ENCODE data around the gene TMEM242. TPM values are rescaled to one million over a fixed set of nuclear protein-coding genes. Genes with fewer than 3 reads are reported as not detected.

The TMEM242 gene
- 6.1 TPM for polyA plus RNA-seq (2013, experiment 1 of 2)
- 6.6 TPM for polyA plus RNA-seq (2013, experiment 2 of 2)

GRCh38 chr6:157323255-157323965 is at the start of gene TMEM242:
TSS of gene TMEM242 (minus strand) at chr6:157323519. CDS start at chr6:157323499, 20 bp downstream.
- H4K8ac ChIP-seq (ENCODE audit: low read length), result peak within 1 kb of the TSS; percentile 79
- H3K14ac ChIP-seq (ENCODE audit: low read length in 2 of 2), result no peak within 1 kb of the TSS
- peak; percentile 96 for DNase-seq
- H3K9ac ChIP-seq (ENCODE audit: low read length), result peak within 1 kb of the TSS; percentile 96
- H2BK5ac ChIP-seq (ENCODE audit: low read depth, low read length, poor library complexity, severe bottlenecking), result peak within 1 kb of the TSS; percentile 1
- H2AFZ ChIP-seq (ENCODE audit: low read depth, low read length), result peak within 1 kb of the TSS; percentile 80
- H3K27me3 ChIP-seq (ENCODE audit: control insufficient read depth in 1 of 2, insufficient read depth in 1 of 2, low read length in 2 of 2), result peaks cover 6 to 11% of the 10 kb centered on the region in 2 experiments
- peak within 1 kb of the TSS; percentile 72 to 79 for H3K18ac ChIP-seq (ENCODE audit: low read depth in 1 of 2, low read length in 2 of 2)
- under 1% methylated on average over 42 of the region's 42 CpGs for WGBS
- peak within 1 kb of the TSS in 1 of 2 experiments; percentile 21 for H2BK12ac ChIP-seq (ENCODE audit: low read length in 2 of 2)
- H3K4ac ChIP-seq (ENCODE audit: low read depth in 1 of 2, low read length in 2 of 2), result peak within 1 kb of the TSS; percentile 46 to 65
- peak within 1 kb of the TSS; percentile 82 for H3K4me2 ChIP-seq (ENCODE audit: low read length, poor library complexity, severe bottlenecking)
- H2BK120ac ChIP-seq (ENCODE audit: low read depth, low read length), result no peak within 1 kb of the TSS
- H3K4me3 ChIP-seq (ENCODE audit: insufficient read depth in 1 of 2, low read depth in 1 of 2, low read length in 2 of 2), result peak within 1 kb of the TSS; percentile 71 to 90
- H3K4me1 ChIP-seq (ENCODE audit: control insufficient read depth, insufficient read depth, low read depth, low read length), result peaks cover 4% of the 10 kb centered on the region
- H2AK5ac ChIP-seq (ENCODE audit: low read length, severe bottlenecking), result no peak within 1 kb of the TSS
- peak within 1 kb of the TSS; percentile 49 for H2BK15ac ChIP-seq (ENCODE audit: low read depth, poor library complexity, severe bottlenecking)
- peak within 1 kb of the TSS; percentile 70 for H4K91ac ChIP-seq (ENCODE audit: low read length)
- H3K36me3 ChIP-seq (ENCODE audit: control insufficient read depth in 1 of 2, insufficient read depth in 2 of 2, low read depth in 1 of 2, low read length in 2 of 2), result peaks cover 3 to 24% of the 10 kb centered on the region in 2 experiments
- H3K23ac ChIP-seq (ENCODE audit: low read length in 2 of 2), result no peak within 1 kb of the TSS
- H3K79me1 ChIP-seq (replicated peaks; ENCODE audit: low read length, poor library complexity, severe bottlenecking), result peaks cover 13% of the 10 kb centered on the region
- H3K27ac ChIP-seq (ENCODE audit: low read length, poor library complexity, severe bottlenecking), result peak within 1 kb of the TSS; percentile 87
- H3K9me3 ChIP-seq (ENCODE audit: control insufficient read depth, low read length), result no peaks in the 10 kb centered on the region

GRCh38 chr6:157372501-157373280 is 49.4 kb upstream of the TMEM242 start:
- 92% methylated on average over 5 of the region's 10 CpGs for WGBS
- no peaks in the 10 kb centered on the region for H3K27me3 ChIP-seq (ENCODE audit: control insufficient read depth in 1 of 2, insufficient read depth in 1 of 2, low read length in 2 of 2)
- H2AK5ac ChIP-seq (ENCODE audit: low read length, severe bottlenecking), result no peak overlapping the region
- H2BK12ac ChIP-seq (ENCODE audit: low read length in 2 of 2), result no peak overlapping the region
- H3K4me2 ChIP-seq (ENCODE audit: low read length, poor library complexity, severe bottlenecking), result no peak overlapping the region
- no peak overlapping the region for H3K23ac ChIP-seq (ENCODE audit: low read length in 2 of 2)
- no peaks in the 10 kb centered on the region for H3K4me1 ChIP-seq (ENCODE audit: control insufficient read depth, insufficient read depth, low read depth, low read length)
- H3K14ac ChIP-seq (ENCODE audit: low read length in 2 of 2), result no peak overlapping the region
- H3K4me3 ChIP-seq (ENCODE audit: insufficient read depth in 1 of 2, low read depth in 1 of 2, low read length in 2 of 2), result no peak overlapping the region
- H3K36me3 ChIP-seq (ENCODE audit: control insufficient read depth in 1 of 2, insufficient read depth in 2 of 2, low read depth in 1 of 2, low read length in 2 of 2), result no peaks in the 10 kb centered on the region
- H3K18ac ChIP-seq (ENCODE audit: low read depth in 1 of 2, low read length in 2 of 2), result no peak overlapping the region
- no peak overlapping the region for H3K4ac ChIP-seq (ENCODE audit: low read depth in 1 of 2, low read length in 2 of 2)
- H4K91ac ChIP-seq (ENCODE audit: low read length), result no peak overlapping the region
- no peak for DNase-seq
- no peak overlapping the region for H3K27ac ChIP-seq (ENCODE audit: low read length, poor library complexity, severe bottlenecking)
- H2BK5ac ChIP-seq (ENCODE audit: low read depth, low read length, poor library complexity, severe bottlenecking), result no peak overlapping the region
- no peak overlapping the region for H2BK15ac ChIP-seq (ENCODE audit: low read depth, poor library complexity, severe bottlenecking)
- no peak overlapping the region for H2AFZ ChIP-seq (ENCODE audit: low read depth, low read length)
- no peak overlapping the region for H3K9ac ChIP-seq (ENCODE audit: low read length)
- no peak overlapping the region for H4K8ac ChIP-seq (ENCODE audit: low read length)
- no peaks in the 10 kb centered on the region for H3K79me1 ChIP-seq (replicated peaks; ENCODE audit: low read length, poor library complexity, severe bottlenecking)
- H2BK120ac ChIP-seq (ENCODE audit: low read depth, low read length), result no peak overlapping the region
- H3K9me3 ChIP-seq (ENCODE audit: control insufficient read depth, low read length), result no peaks in the 10 kb centered on the region

- Histone ChIP-seq H3K9ac (ENCODE audit: low read length) (no peak overlapping the region), H4K91ac (ENCODE audit: low read length) (no peak overlapping the region), H2BK5ac (ENCODE audit: low read depth, low read length, poor library complexity, severe bottlenecking) (no peak overlapping the region), H3K4me2 (ENCODE audit: low read length, poor library complexity, severe bottlenecking) (no peak overlapping the region), H3K79me1 (replicated peaks; ENCODE audit: low read length, poor library complexity, severe bottlenecking) (no peaks in the 10 kb centered on the region), H3K27ac (ENCODE audit: low read length, poor library complexity, severe bottlenecking) (no peak overlapping the region), H2BK120ac (ENCODE audit: low read depth, low read length) (no peak overlapping the region), H2BK15ac (ENCODE audit: low read depth, poor library complexity, severe bottlenecking) (no peak overlapping the region), H3K9me3 (ENCODE audit: control insufficient read depth, low read length) (no peaks in the 10 kb centered on the region), H3K4me1 (ENCODE audit: control insufficient read depth, insufficient read depth, low read depth, low read length) (no peaks in the 10 kb centered on the region), H2AK5ac (ENCODE audit: low read length, severe bottlenecking) (no peak overlapping the region), H2AFZ (ENCODE audit: low read depth, low read length) (no peak overlapping the region), H3K36me3 (ENCODE audit: control insufficient read depth in 1 of 2, insufficient read depth in 2 of 2, low read depth in 1 of 2, low read length in 2 of 2) (no peaks in the 10 kb centered on the region), H3K4ac (ENCODE audit: low read depth in 1 of 2, low read length in 2 of 2) (no peak overlapping the region), H4K8ac (ENCODE audit: low read length) (no peak overlapping the region), H3K23ac (ENCODE audit: low read length in 2 of 2) (no peak overlapping the region), H3K14ac (ENCODE audit: low read length in 2 of 2) (no peak overlapping the region), H3K4me3 (ENCODE audit: insufficient read depth in 1 of 2, low read depth in 1 of 2, low read length in 2 of 2) (no peak overlapping the region), H3K18ac (ENCODE audit: low read depth in 1 of 2, low read length in 2 of 2) (no peak overlapping the region), H2BK12ac (ENCODE audit: low read length in 2 of 2) (no peak overlapping the region), H3K27me3 (ENCODE audit: control insufficient read depth in 1 of 2, insufficient read depth in 1 of 2, low read length in 2 of 2) (no peaks in the 10 kb centered on the region)
- DNase-seq, result no peak
- WGBS, result 100% methylated on average over 1 of the region's 1 CpG
Observed at GRCh38 chr6:157370755-157371154, 47.4 kb upstream of the TMEM242 start.

- H3K9ac ChIP-seq (ENCODE audit: low read length), result no peak overlapping the region
- no peaks in the 10 kb centered on the region for H3K36me3 ChIP-seq (ENCODE audit: control insufficient read depth in 1 of 2, insufficient read depth in 2 of 2, low read depth in 1 of 2, low read length in 2 of 2)
- no peak overlapping the region for H3K18ac ChIP-seq (ENCODE audit: low read depth in 1 of 2, low read length in 2 of 2)
- no peak overlapping the region for H2BK120ac ChIP-seq (ENCODE audit: low read depth, low read length)
- no peak overlapping the region for H3K23ac ChIP-seq (ENCODE audit: low read length in 2 of 2)
- WGBS, result 81% methylated on average over 7 of the region's 7 CpGs
- H2AFZ ChIP-seq (ENCODE audit: low read depth, low read length), result no peak overlapping the region
- no peaks in the 10 kb centered on the region for H3K27me3 ChIP-seq (ENCODE audit: control insufficient read depth in 1 of 2, insufficient read depth in 1 of 2, low read length in 2 of 2)
- no peaks in the 10 kb centered on the region for H3K9me3 ChIP-seq (ENCODE audit: control insufficient read depth, low read length)
- no peak overlapping the region for H3K4ac ChIP-seq (ENCODE audit: low read depth in 1 of 2, low read length in 2 of 2)
- no peak overlapping the region for H3K14ac ChIP-seq (ENCODE audit: low read length in 2 of 2)
- no peaks in the 10 kb centered on the region for H3K79me1 ChIP-seq (replicated peaks; ENCODE audit: low read length, poor library complexity, severe bottlenecking)
- no peak overlapping the region for H3K4me2 ChIP-seq (ENCODE audit: low read length, poor library complexity, severe bottlenecking)
- H3K4me1 ChIP-seq (ENCODE audit: control insufficient read depth, insufficient read depth, low read depth, low read length), result no peaks in the 10 kb centered on the region
- no peak overlapping the region for H4K91ac ChIP-seq (ENCODE audit: low read length)
- no peak overlapping the region for H2BK15ac ChIP-seq (ENCODE audit: low read depth, poor library complexity, severe bottlenecking)
- H4K8ac ChIP-seq (ENCODE audit: low read length), result no peak overlapping the region
- H2AK5ac ChIP-seq (ENCODE audit: low read length, severe bottlenecking), result no peak overlapping the region
- H2BK12ac ChIP-seq (ENCODE audit: low read length in 2 of 2), result no peak overlapping the region
- no peak overlapping the region for H2BK5ac ChIP-seq (ENCODE audit: low read depth, low read length, poor library complexity, severe bottlenecking)
- H3K27ac ChIP-seq (ENCODE audit: low read length, poor library complexity, severe bottlenecking), result no peak overlapping the region
- H3K4me3 ChIP-seq (ENCODE audit: insufficient read depth in 1 of 2, low read depth in 1 of 2, low read length in 2 of 2), result no peak overlapping the region
- no peak for DNase-seq
Observed at GRCh38 chr6:157368359-157369049, 45.2 kb upstream of the TMEM242 start.
